ENCODE measurements around the gene PLXNB3.

GRCh38 chrX:153773741-153774575 lies 9.9 kb downstream of the PLXNB3 start:
- TF ChIP-seq CTCF (IDR thresholded peaks at IDR 0.05) (no peak), POLR2A (IDR thresholded peaks at IDR 0.05) (no peak)

Measured in adrenal gland (tissue), 5 donors.